GM18870 (cell line): ENCODE results near the gene TNFRSF17.
"Not testable (repeated sequence)": the region's sequence is repeated elsewhere in the genome, so short reads cannot be mapped to it uniquely, and the experiment has no call there.

Experiments
- ATAC-seq: cut with Tn5 transposase; IDR thresholded peaks from one replicate; pipeline ENCODE4 v1.9.1; 2021; ENCODE audit warnings: moderate library complexity; ENCODE audit not compliant: unreplicated experiment

The TNFRSF17 gene

DNA sequence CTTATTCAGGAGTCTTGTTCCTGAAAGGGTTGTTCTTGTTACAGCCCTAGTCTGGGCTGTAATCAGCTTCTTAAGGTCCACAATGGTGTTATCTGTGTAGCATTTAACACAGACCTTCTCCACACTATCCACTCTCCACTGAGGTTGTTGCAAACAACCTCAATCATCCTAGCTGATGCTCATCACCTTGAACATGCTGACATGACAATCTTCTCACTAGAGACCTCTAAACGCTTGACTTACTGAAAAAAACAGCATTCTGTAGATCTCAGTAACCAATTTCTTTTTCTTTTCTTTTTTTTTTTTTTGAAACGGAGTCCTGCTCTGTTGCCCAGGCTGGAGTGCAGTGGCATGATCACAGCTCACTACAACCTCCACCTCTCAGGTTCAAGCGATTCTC is 3.6 kb downstream of the TNFRSF17 start:
- ATAC-seq: no peak

DNA sequence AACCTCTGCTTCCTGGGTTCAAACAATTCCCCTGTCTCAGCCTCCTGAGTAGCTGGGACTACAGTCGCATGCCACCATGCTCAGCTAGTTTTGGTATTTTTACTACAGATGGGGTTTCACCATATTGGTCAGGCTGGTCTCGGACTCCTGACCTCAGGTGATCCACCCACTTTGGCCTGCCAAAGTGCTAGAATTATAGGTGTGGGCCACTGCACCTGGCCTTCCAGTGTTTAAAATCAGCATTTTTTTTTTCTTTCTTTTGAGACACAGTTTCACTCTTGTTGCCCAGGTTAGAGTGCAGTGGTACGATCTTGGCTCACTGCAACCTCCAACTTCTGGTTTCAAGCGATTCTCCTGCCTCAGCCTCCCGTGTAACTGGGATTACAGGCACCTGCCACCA is 5.3 kb downstream of the TNFRSF17 start:
- not testable (repeated sequence) for ATAC-seq

DNA sequence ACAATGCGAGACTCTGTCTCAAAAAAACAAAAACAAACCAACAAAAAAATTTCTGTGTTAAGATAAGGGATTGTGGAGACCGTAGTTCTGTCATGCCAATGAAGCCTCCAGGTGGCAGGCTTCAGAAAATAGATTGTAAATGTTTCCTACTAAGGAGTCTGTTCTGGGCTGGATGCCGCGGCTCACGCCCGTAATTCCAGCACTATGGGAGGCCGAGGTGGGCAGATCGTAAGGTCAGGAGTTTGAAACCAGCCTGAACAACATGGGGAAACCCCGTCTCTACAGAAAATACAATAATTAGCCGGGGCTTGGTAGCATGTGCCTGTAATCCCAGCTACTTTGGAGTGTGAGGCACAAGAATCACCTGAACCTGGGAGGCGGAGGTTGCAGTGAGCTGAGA is 7.1 kb downstream of the TNFRSF17 start:
- no peak for ATAC-seq

DNA sequence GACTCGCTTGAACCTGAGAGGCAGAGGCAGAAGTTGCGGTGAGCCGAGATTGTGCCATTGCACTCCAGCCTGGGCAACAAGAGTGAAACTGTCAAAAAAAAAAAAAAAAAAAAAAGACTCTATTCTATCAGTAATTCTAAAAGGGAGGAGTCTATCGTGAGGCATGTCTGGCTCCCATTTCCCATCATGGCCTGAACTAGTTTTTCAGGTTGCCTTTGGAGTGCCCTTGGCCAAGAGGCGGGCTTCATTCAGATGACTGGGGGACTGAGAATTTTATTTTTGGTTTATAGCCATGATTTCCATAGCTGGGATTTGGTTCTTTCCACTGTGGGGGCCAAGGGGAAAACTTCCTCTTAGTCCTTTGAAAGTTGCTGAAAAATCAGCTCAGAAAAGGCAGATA is 8.1 kb downstream of the TNFRSF17 start:
- ATAC-seq: no peak

DNA sequence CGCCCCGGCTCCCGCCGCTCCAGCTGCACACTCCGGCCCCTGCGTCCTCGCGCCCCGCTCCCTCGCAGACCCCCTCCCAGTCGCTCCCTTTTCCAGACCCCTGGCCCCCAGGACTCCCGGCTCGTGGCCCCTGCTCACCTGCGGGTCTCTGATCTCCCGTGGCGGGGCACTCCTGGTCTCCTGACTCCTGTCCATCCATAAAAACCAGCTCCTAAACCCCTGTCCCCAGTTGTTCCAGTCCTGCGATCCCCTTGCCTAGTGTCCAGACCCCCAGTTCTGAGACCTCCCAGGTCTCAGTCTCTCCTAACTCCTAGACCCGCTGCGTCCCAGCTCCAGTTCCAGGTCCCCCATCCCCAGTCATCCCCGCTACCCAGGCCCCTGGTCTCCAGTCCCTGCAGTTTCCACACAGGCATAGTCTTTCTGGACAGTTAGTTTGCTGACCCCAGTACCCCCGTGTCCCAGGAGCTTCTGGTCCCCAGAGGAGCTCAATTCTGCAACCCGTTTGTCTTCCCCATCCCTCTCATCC is 11.9 kb downstream of the TNFRSF17 start:
- no peak for ATAC-seq

DNA sequence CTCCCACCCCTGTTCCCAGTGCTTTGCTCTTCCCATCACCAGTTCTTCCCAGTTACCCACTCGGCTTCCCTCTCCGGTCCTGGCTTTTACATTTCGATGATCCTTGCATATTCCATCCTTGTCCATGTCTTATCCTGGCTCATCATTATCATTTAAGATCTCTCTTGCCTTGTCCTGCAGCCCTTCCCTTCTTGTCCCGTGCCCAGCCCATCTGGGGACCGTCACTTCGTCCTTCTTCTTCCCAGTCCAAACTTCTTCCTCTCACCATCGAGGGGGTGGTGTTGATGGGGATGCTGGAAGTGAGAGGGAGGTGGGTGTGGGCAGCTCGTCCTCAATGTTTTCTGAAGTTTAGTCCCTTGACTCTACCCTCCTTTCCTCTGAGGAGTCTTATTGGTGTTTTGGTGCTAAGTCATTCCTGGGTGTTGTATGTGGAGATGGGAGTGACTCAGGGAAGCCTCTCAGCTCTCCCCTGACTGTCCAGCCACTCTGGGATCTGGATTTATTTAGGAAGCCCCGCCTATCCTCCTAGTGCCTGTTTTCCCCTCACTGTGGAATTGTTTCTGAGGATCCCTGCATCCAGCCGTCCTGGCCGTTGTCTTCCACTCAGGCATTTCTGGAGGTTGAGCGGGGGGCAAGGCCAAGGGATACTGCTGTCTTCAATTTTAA is 12.5 kb downstream of the TNFRSF17 start:
- ATAC-seq: no peak

DNA sequence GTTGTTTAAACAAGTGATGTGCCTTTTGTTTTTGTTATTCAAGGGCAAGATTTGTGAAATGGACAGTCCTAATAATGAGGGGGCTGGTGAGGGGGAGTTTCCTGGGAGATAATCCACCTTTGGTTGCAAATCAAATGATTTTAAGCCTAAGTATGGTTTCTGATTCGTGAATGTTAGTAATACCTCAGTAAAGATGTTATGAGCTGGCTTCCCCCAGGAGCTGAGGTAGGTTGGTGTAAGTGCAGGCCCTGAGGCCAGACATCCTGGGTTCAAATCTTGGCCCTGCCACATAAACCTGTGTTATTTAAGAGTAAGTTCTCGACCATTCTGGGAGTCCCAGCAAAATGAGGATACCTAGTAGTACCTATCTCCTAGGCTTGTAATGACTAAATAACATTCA is 13.1 kb downstream of the TNFRSF17 start:
- ATAC-seq: no peak

DNA sequence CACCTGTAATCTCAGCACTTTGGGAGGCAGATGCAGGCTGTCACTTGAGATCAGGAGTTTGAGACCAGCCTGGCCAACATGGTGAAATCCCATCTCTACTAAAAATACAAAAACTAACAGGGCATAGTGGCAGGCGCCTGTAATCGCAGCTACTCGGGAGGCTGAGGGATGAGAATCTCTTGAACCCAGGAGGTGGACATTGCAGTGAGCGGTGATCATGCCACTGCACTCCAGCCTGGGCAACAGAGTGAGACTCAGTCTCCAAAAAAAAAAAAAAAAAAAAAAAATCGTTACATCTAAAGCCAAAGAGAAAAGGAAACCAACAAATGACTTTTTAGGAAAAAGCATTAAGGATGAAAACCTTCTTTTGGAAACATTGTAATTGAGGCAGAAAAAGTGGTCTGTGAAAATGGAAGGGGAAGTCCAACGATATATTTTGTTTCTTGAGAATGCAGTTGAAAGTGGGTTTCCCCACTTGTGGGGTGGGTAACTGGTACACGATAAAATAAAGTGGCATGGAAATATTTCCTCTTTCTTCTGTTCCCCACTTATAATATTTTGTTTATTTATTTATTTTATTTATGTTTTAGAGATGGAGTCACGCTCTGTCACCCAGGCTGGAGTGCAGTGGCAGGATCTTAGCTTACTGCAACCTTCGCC is 14.1 kb downstream of the TNFRSF17 start:
- ATAC-seq: no peak

DNA sequence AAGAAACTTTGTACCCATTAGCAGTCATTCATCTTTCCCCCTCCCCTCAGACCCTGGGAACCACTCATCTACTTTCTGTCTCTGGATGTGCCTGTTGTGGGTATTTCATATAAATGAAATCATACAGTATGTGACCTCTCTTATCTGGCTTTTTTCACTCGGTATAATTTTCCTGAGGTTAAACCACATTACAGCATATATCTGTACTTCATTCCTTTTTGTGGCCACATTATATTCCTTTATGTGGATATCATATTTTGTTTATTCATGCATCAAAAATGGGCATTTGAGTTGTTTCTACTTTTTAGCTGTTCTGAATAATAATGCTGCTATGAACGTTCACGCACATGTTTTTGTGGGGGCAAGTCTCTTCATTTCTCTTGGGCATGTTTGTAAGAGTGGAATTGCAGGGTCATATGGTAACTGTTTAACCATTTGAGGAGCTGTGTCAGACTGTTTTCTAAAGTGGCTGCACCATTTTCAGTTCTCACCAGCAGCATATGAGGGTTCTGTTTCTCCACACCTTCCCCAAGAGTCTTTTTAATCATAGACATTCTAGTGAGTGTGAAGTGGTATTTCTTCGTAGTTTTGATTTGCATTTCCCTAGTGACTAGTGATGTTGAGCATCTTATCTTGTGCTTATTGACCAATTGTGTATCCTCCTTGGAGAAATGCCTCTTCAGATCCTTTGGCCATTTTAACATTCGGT is 15.3 kb downstream of the TNFRSF17 start:
- ATAC-seq: peak; percentile 42

DNA sequence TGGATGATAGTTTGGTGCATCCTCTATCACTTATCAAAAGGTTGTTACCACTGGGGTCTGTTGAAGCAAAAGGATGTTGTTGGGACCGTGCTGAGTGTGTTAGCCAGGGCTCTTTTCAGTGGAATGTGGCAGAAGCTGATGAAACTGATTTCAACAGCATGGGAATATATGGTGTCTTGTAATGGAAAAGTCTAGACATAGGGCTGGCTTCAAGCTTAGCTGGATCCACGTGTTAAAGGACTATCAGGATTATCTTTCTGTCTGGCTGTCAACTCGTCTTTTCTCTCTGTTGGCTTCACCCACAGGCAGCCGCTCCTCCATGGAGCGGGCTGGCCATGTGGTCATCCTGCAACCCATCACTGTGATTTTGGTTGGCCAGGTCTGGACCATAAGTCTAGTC is 20.2 kb downstream of the TNFRSF17 start:
- no peak for ATAC-seq

DNA sequence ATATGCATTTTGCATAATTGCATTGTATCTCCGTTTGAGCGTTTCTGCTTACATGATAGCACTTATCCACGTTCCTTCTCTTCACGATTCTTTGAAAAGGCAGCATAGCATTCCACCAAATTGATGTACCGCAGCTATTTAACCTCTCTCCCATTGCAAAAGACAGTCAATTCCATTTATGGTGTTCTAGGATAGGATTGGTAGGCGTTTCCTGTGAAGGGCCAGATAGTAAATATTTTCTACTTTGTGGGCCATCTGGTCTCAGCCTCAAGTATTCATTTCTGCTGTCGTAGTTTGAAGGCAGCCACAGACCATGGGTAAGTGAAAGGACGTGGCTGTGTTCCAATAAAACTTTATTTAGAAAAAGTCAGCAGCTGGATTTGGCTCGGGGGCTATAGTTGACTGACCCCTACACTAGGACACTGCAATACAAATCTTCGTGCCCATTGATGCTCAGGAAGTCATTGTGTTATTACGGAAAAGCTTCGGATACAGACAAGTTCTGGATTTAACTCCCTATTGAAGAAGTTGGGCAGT is 21.6 kb downstream of the TNFRSF17 start:
- ATAC-seq: no peak

DNA sequence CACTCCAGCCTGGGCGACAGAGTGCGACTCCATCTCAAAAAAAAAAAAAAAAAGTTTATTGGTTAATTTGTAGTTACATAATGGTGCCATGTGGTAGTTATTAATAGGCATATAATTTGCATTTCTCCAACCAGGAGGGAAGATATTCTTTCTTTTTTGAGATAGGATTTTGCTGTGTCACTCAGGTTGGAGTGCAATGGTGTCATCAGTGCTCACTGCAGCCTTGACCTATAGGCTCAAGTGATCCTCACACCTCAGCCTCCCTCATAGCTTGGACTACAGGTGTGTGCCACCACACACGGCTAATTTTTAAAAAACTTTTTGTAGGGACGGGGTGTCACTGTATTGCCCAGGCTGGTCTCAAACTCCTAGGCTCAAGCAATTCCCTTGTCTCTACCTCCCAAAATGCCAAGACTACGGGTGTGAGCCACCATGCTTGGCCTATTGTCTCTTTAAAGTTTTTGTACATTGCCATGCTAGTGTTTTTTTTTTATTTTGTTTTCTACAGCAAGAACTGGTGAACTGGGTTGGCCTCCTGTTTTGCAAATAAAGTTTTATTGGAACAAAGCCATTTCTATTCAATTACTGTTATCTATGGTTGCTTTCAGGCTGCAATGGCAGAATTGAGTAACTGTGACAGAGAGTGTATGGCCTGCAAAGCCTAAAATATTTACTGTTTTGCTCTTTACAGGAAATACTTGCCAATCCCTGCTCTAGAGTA is 23.4 kb downstream of the TNFRSF17 start:
- ATAC-seq: no peak

DNA sequence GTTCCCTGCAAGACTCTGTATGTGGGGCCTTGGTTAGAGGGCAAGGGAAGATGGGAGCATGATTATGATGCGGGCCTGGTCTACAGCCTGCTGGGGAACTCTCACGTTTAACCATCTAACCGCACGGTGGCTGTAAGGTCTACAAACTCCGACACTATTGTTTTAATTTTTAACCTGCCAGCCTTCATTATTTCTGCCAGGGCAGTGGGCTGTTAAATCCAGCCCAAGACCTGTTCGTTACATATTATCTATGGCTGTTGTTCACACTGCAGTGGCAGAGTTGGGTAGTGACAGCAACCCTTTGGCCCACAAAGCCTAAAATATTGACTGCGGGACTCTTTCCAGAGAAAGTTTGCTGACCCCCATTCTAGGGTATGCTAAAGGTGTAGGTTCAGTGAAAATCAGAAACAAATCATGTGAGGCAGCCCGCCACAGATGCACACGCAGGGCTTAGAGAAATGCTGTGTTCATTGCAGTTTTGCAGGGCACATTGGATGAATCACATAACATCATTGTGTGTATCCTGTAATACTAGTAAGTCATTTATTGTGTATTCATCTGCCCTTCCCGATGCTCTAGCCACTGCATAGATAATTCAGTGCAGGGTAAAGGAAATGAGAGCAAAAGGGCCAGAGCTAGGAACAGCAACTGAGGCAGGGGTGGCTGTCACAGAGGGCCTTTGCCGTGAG is 25.8 kb downstream of the TNFRSF17 start:
- peak; percentile 53 for ATAC-seq

DNA sequence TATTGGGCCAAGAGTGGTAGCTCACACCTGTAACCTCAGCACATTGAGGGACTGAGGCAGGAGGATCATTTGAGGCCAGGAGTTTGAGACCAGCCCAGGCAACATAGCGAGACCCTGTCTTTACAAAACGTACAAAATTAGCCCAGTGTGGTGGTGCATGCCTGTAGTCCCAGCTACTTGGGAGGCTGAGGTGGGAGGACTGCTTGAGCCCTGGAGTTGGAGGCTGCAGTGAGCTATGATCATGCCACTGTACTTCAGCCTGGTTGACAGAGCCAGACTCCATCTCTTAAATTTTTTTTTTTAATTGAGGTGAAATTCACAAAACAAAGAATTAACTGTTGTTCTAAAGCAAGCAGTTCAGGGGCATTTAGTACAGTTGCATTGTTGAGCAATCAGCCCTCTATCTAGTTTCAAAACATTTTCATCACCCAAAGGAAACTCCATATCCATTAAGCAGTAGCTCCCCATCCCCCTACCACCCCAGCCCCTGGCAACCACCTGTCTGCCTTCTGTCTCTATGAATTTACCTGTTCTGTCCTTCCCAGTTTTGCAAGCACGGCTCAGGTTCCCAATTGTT is 27.1 kb downstream of the TNFRSF17 start:
- no peak for ATAC-seq

DNA sequence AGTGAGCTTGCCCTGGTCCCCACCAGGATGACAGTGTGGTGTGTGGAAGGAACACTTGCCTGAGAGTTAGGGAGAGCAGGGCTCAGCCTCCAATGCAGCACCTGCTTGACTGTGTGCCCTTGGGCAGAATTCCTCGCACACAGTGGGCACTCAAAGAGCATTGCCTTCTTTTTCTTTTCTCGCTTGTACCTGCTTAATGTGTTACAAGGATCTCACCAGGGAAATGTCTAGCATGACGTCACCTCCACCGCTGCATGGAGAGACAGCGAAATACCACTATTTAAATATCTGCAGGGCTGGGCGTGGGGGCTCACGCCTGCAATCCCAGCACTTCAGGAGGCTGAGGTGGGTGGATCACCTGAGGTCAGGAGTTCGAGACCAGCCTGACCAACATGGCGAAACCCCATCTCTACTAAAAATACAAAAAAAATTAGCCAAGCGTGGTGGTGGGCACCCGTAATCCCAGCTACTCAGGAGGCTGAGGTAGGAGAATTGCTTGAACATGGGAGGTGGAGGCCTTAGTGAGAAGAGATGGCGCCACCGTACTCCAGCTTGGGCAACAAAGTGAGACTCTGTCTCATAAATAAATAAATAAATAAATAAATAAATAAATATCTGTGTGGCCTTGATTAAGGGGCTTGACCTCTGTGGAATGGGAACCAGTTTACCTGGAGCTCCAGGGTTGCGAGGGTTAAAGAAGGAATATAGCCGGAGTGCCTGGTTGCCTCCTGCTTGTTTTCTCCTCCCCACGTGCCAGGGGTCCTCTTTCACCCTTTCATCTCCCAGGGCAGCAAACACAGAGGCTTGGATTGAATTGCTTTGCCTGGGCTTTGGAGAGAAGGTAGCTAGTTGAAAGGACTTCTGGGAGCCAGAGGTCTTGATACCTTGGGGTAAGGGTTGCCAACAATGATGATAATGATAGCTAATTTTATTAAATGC is 27.8 kb downstream of the TNFRSF17 start:
- ATAC-seq: no peak

DNA sequence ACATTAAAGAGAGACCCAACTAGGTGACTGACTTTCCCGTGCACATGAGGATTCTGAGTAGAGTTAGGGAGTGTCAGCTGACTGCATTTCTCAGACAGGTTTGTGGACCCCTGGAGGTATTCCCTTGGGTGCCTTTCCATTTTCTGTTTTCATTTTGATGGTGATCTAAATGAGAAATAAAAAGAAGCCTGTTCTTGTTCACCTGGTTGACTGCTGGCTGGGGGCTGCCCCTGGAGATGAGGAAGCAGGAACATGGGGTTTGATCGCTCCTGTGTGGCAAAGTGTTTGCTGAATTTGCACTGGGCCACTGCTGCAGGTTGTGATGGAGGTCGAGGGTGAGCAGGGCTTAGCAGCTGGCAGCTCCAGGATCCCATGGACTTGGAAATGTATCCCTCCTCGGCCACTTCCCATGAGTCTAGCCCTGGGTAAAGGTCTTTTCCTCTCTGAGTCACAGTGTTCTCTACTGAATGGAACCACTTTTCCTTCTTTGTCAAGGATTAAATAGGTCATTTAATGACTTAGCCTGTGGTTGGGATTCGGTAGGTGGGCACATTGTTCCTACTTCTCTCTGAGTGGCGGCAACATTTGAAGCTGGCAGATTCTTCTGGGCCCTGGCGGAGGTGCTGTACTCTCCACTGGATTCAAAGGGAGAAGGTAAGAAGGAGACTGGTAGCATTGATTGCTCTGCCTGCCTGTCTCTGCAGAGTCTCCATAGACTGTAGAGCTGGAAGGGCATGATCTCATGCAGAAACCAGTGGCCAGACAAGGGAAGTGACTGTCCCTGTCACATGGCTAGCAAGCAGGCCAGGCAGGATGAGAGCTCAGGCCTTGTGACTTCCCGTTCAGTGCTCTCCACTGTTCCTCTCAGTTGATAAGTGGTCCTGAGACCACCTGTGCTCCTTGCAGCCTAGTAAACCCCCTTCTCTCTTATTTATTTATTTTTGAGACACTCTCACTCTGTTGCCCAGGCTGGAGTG is 29.4 kb downstream of the TNFRSF17 start:
- ATAC-seq: no peak

DNA sequence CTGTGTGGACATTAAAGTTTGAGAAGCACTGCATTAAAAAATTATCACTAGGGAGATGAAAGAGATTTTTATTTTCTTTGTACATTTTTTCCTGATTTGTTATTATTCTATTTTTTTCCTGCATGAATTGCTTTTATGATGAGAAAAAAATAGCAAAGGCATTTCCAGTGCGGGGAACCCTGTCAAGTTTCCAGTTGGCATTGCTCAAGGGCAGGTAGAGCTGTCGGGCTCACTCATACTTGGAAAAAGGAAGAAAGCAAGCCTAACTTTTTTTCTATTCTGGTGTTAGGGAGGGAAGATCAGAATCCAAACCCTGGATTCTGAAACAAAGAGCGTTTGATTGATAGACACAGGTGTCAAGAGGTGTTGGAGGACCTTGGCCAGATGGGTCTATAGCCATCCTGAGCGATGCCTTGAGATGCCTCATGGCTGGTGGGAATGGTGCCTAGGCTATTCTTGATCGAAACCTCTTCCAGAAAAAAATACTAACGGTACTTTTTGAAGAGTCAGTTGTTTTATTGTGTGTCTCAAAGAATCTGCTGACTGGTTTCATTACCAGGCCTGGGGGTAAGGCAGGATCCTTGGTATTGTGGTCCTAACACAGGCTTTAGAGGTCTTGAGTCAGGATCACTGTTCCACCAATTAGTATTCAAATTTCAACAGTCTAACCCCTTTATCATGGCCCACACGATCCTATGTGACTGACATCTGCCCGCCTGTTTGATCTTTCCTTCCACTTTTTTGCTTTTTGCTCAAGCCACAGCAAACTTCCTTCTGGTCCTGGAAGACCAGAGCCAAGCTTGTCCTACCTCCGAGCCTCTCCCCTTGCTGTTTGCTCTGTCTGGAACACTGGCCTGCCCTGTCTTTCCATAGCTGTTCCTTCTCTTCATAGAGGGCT is 31.7 kb downstream of the TNFRSF17 start:
- no peak for ATAC-seq
